WTC11 (cell line): ENCODE measurements around the gene MCRS1.
"Not testable (repeated sequence)": the region's sequence is repeated elsewhere in the genome, so short reads cannot be mapped to it uniquely, and the experiment has no call there.

Source experiments
- EMX1 ChIP-seq: fragments of 250-450 bp; sonication (Bioruptor Pico); IDR thresholded peaks from 2 replicates; pipeline ENCODE4 v1.8.0; 2021; ENCODE audit warnings: mild to moderate bottlenecking
- JUN ChIP-seq: sonication (generic); formaldehyde crosslinking; IDR thresholded peaks from 2 replicates; pipeline ENCODE4 v1.8.0; 2023; ENCODE audit warnings: mild to moderate bottlenecking, missing genetic modification reagents
- NR2C2 ChIP-seq: sonication (generic); formaldehyde crosslinking; IDR thresholded peaks from 2 replicates; pipeline ENCODE4 v1.8.0; 2022; ENCODE audit warnings: mild to moderate bottlenecking, missing genetic modification reagents
- TF ChIP-seq, protein P1 (sequence below): fragments of 200-600 bp; IDR thresholded peaks from 2 replicates; pipeline ENCODE4 v1.8.0; 2022; ENCODE audit warnings: antibody characterized with exemption

DNA sequence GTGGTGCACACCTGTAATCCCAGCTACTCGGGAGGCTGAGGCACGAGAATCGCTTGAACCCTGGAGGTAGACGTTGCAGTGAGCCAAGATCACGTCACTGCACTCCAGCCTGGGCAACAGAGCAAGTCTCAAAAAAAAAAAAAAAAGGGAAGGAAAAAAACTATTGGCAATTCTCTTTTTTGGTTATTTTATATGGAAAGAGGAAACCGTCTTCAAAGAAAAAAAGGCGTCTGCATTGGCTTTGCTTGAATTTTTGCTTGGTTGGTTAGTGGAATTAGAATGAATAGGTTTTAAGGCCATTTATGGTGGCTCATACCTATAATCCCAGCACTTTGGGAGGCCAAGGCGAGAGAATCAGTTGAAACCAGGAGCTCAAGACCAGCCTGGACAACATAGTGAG lies 58.3 kb downstream of the MCRS1 start:
- TF ChIP-seq, protein P1, sequence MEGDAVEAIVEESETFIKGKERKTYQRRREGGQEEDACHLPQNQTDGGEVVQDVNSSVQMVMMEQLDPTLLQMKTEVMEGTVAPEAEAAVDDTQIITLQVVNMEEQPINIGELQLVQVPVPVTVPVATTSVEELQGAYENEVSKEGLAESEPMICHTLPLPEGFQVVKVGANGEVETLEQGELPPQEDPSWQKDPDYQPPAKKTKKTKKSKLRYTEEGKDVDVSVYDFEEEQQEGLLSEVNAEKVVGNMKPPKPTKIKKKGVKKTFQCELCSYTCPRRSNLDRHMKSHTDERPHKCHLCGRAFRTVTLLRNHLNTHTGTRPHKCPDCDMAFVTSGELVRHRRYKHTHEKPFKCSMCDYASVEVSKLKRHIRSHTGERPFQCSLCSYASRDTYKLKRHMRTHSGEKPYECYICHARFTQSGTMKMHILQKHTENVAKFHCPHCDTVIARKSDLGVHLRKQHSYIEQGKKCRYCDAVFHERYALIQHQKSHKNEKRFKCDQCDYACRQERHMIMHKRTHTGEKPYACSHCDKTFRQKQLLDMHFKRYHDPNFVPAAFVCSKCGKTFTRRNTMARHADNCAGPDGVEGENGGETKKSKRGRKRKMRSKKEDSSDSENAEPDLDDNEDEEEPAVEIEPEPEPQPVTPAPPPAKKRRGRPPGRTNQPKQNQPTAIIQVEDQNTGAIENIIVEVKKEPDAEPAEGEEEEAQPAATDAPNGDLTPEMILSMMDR = not testable (repeated sequence)
- not testable (repeated sequence) for TF ChIP-seq EMX1 (CRISPR knock-in tag); NR2C2; JUN
